Measurements from ENCODE around the gene ZNF451. TPM values are rescaled to one million over a fixed set of nuclear protein-coding genes. Genes with fewer than 3 reads are reported as not detected.

Gene ZNF451
- total and polyA plus RNA-seq, 2 experiments from 2014 or later, result 15.8 to 63.4 TPM

- H3K27me3 ChIP-seq, result no peaks in the 10 kb centered on the region
- no peaks in the 10 kb centered on the region for H3K9me3 ChIP-seq (ENCODE audit: low read depth)
- no peak overlapping the region for H2AFZ ChIP-seq
- peaks cover 22% of the 10 kb centered on the region for H3K4me1 ChIP-seq (ENCODE audit: insufficient read depth)
- 100% methylated on average over 1 of the region's 1 CpG for WGBS (ENCODE audit: low lambda C conversion rate, missing lambda C conversion rate)
- no peak overlapping the region for H3K4me3 ChIP-seq
- H3K79me2 ChIP-seq, result peaks cover 82% of the 10 kb centered on the region
- no peaks in the 10 kb centered on the region for H3K9me2 ChIP-seq (replicated peaks; ENCODE audit: insufficient read depth)
- no peak overlapping the region for H3K4me2 ChIP-seq
- no peak for DNase-seq (ENCODE audit: low spot score)
- peaks cover 60% of the 10 kb centered on the region for H4K20me1 ChIP-seq (ENCODE audit: insufficient read depth, poor library complexity, severe bottlenecking)
- H3K27ac ChIP-seq, result no peak overlapping the region
- peaks cover 4% of the 10 kb centered on the region for H3K36me3 ChIP-seq (replicated peaks; ENCODE audit: insufficient read depth, low read depth)
- TF ChIP-seq EZH2phosphoT487 (IDR thresholded peaks at IDR 0.05; ENCODE audit: low read depth, severe bottlenecking, unreplicated experiment), result no peak
- no peak for TF ChIP-seq CTCF (IDR thresholded peaks at IDR 0.05; ENCODE audit: poor library complexity)
- TF ChIP-seq EZH2 (IDR thresholded peaks at IDR 0.05; ENCODE audit: borderline replicate concordance), result no peak
These were observed 4.7 kb downstream of the ZNF451 start for GRCh38 chr6:57094689-57095088.

GRCh38 chr6:57097596-57097995 is 7.6 kb downstream of the ZNF451 start:
- Histone ChIP-seq H3K79me2 (peaks cover 97% of the 10 kb centered on the region), H3K4me3 (no peak overlapping the region), H3K9me2 (replicated peaks; ENCODE audit: insufficient read depth) (no peaks in the 10 kb centered on the region), H3K27ac (peak overlapping the region; percentile 25), H3K27me3 (no peaks in the 10 kb centered on the region), H3K36me3 (replicated peaks; ENCODE audit: insufficient read depth, low read depth) (peaks cover 4% of the 10 kb centered on the region), H3K4me1 (ENCODE audit: insufficient read depth) (peaks cover 10% of the 10 kb centered on the region), H2AFZ (no peak overlapping the region), H4K20me1 (ENCODE audit: insufficient read depth, poor library complexity, severe bottlenecking) (peaks cover 47% of the 10 kb centered on the region), H3K9me3 (ENCODE audit: low read depth) (no peaks in the 10 kb centered on the region), H3K4me2 (no peak overlapping the region)
- DNase-seq (ENCODE audit: low spot score), result no peak
- WGBS (ENCODE audit: low lambda C conversion rate, missing lambda C conversion rate), result 74% methylated on average over 1 of the region's 1 CpG
- TF ChIP-seq EZH2phosphoT487 (IDR thresholded peaks at IDR 0.05; ENCODE audit: low read depth, severe bottlenecking, unreplicated experiment), result no peak
- TF ChIP-seq CTCF (IDR thresholded peaks at IDR 0.05; ENCODE audit: poor library complexity), result no peak
- no peak for TF ChIP-seq EZH2 (IDR thresholded peaks at IDR 0.05; ENCODE audit: borderline replicate concordance)

DNA sequence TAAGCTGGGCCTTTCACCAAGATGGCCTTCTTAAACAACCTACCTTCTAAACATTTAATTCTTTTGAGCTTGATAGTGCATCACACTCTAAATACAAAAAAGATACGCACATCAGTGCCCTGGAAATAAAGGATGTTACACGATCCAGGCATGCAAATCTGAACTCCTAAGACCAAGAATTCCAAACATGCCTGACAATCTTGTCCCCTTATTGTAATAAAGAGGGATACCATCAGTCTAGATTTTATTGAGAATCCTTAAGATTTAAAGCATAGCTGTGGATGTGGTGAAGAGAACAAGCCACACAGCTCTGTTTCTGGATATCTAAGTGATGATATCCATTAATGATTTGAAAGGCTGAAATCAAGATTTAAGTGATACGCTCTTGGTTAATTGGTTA is 13.0 kb downstream of the ZNF451 start:
- no peaks in the 10 kb centered on the region for H3K9me2 ChIP-seq (replicated peaks; ENCODE audit: insufficient read depth)
- H3K4me2 ChIP-seq, result no peak overlapping the region
- peaks cover 95% of the 10 kb centered on the region for H3K79me2 ChIP-seq
- H3K4me1 ChIP-seq (ENCODE audit: insufficient read depth), result no peaks in the 10 kb centered on the region
- no peak overlapping the region for H3K4me3 ChIP-seq
- no peak overlapping the region for H3K27ac ChIP-seq
- TF ChIP-seq CTCF (IDR thresholded peaks at IDR 0.05; ENCODE audit: poor library complexity) (no peak), EZH2phosphoT487 (IDR thresholded peaks at IDR 0.05; ENCODE audit: low read depth, severe bottlenecking, unreplicated experiment) (no peak), EZH2 (IDR thresholded peaks at IDR 0.05; ENCODE audit: borderline replicate concordance) (no peak)
- no peaks in the 10 kb centered on the region for H3K27me3 ChIP-seq
- WGBS (ENCODE audit: low lambda C conversion rate, missing lambda C conversion rate), result 94% methylated on average over 3 of the region's 3 CpGs
- no peaks in the 10 kb centered on the region for H3K9me3 ChIP-seq (ENCODE audit: low read depth)
- H2AFZ ChIP-seq, result no peak overlapping the region
- no peaks in the 10 kb centered on the region for H3K36me3 ChIP-seq (replicated peaks; ENCODE audit: insufficient read depth, low read depth)
- no peak for DNase-seq (ENCODE audit: low spot score)
- H4K20me1 ChIP-seq (ENCODE audit: insufficient read depth, poor library complexity, severe bottlenecking), result peaks cover 19% of the 10 kb centered on the region

DNA sequence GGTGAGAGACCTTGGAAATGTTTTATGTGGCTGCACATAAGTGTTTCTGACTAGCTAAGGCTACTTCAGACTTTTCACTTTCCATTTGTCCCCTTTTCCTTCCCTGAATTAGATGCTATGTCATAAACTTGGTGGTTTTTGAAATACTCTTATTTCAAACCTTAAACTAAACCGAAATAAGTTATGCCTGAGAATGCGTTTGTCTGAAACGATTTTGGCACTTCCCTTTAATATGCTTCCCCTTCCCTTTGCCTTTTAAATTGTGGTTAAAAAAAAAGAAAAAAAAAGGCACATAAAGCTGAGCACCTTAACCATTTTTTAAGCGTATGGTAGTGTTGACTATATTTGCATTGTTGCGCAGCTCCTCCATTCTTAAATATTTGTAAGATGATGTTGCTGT is 14.3 kb downstream of the ZNF451 start:
- H3K27ac ChIP-seq, result no peak overlapping the region
- no peak for DNase-seq (ENCODE audit: low spot score)
- peaks cover 96% of the 10 kb centered on the region for H3K79me2 ChIP-seq
- no peak overlapping the region for H3K4me2 ChIP-seq
- peaks cover 8% of the 10 kb centered on the region for H4K20me1 ChIP-seq (ENCODE audit: insufficient read depth, poor library complexity, severe bottlenecking)
- H3K9me3 ChIP-seq (ENCODE audit: low read depth), result no peaks in the 10 kb centered on the region
- H3K4me3 ChIP-seq, result no peak overlapping the region
- H3K9me2 ChIP-seq (replicated peaks; ENCODE audit: insufficient read depth), result no peaks in the 10 kb centered on the region
- H3K4me1 ChIP-seq (ENCODE audit: insufficient read depth), result no peaks in the 10 kb centered on the region
- no peaks in the 10 kb centered on the region for H3K27me3 ChIP-seq
- no peaks in the 10 kb centered on the region for H3K36me3 ChIP-seq (replicated peaks; ENCODE audit: insufficient read depth, low read depth)
- TF ChIP-seq CTCF (IDR thresholded peaks at IDR 0.05; ENCODE audit: poor library complexity), result no peak
- no peak for TF ChIP-seq EZH2phosphoT487 (IDR thresholded peaks at IDR 0.05; ENCODE audit: low read depth, severe bottlenecking, unreplicated experiment)
- no peak for TF ChIP-seq EZH2 (IDR thresholded peaks at IDR 0.05; ENCODE audit: borderline replicate concordance)
- H2AFZ ChIP-seq, result no peak overlapping the region
- WGBS (ENCODE audit: low lambda C conversion rate, missing lambda C conversion rate), result 94% methylated on average over 5 of the region's 5 CpGs

Measured in hepatocyte (in vitro differentiated cells).